ENCODE measurements around the gene MSH2. TPM values are rescaled to one million over a fixed set of nuclear protein-coding genes. Genes with fewer than 3 reads are reported as not detected.

The MSH2 gene
- total and polyA plus RNA-seq, 10 donors = 7.1 to 19.4 (median 15.5) TPM

- intact Hi-C loops (cut with DNase I; ENCODE audit: low total_unique reads) = no loop called here
- 83 to 97% (median 89%) methylated on average over 2 of the region's 2 CpGs for WGBS, 5 donors
- Histone ChIP-seq H3K36me3 (no peaks in the 10 kb centered on the region), H3K4me3 (no peak overlapping the region), H3K27ac (no peak overlapping the region), H3K27me3 (replicated peaks in 1 of 7) (peaks cover 0 to 6% (median 0%) of the 10 kb centered on the region in 7 donors), H3K4me1 (peaks cover 0 to 4% (median 0%) of the 10 kb centered on the region in 6 donors), H3K9me3 (peaks cover 0 to 19% (median 13%) of the 10 kb centered on the region in 8 donors)
- no peak for DNase-seq
- TF ChIP-seq POLR2A (IDR thresholded peaks at IDR 0.05) = no peak
- TF ChIP-seq CTCF (IDR thresholded peaks at IDR 0.05 in 8 of 11, conservative IDR thresholded peaks at IDR 0.05 in 3 of 11) = no peak
- no peak for TF ChIP-seq POLR2AphosphoS5 (IDR thresholded peaks at IDR 0.05)
Measured at GRCh38 chr2:47508641-47509040, 105.7 kb downstream of the MSH2 start.

GRCh38 chr2:47509250-47509649 lies 106.3 kb downstream of the MSH2 start:
- Histone ChIP-seq H3K27ac (no peak overlapping the region), H3K9me3 (peaks cover 0 to 19% (median 13%) of the 10 kb centered on the region in 8 donors), H3K4me3 (no peak overlapping the region), H3K4me1 (no peaks in the 10 kb centered on the region), H3K36me3 (no peaks in the 10 kb centered on the region), H3K27me3 (replicated peaks in 1 of 7) (peaks cover 0 to 6% (median 0%) of the 10 kb centered on the region in 7 donors)
- intact Hi-C loops (cut with DNase I; ENCODE audit: low total_unique reads) = no loop called here
- TF ChIP-seq POLR2AphosphoS5 (IDR thresholded peaks at IDR 0.05) (no peak), CTCF (IDR thresholded peaks at IDR 0.05 in 8 of 11, conservative IDR thresholded peaks at IDR 0.05 in 3 of 11) (no peak), POLR2A (IDR thresholded peaks at IDR 0.05) (no peak)
- WGBS, 5 donors = 63 to 80% (median 73%) methylated on average over 4 of the region's 4 CpGs
- no peak for DNase-seq

GRCh38 chr2:47509821-47510385 lies 106.9 kb downstream of the MSH2 start:
- 89 to 98% (median 94%) methylated on average over 6 of the region's 6 CpGs for WGBS, 5 donors
- intact Hi-C loops (cut with DNase I; ENCODE audit: low total_unique reads) = no loop called here
- no peak for TF ChIP-seq POLR2AphosphoS5 (IDR thresholded peaks at IDR 0.05)
- no peak for TF ChIP-seq POLR2A (IDR thresholded peaks at IDR 0.05)
- TF ChIP-seq CTCF (IDR thresholded peaks at IDR 0.05 in 8 of 11, conservative IDR thresholded peaks at IDR 0.05 in 3 of 11) = no peak

GRCh38 chr2:47510745-47511144 lies 107.8 kb downstream of the MSH2 start:
- TF ChIP-seq CTCF (IDR thresholded peaks at IDR 0.05 in 8 of 11, conservative IDR thresholded peaks at IDR 0.05 in 3 of 11) (no peak), POLR2AphosphoS5 (IDR thresholded peaks at IDR 0.05) (no peak), POLR2A (IDR thresholded peaks at IDR 0.05) (no peak)
- 87 to 97% (median 90%) methylated on average over 4 of the region's 4 CpGs for WGBS, 5 donors
- no peak overlapping the region for H3K4me3 ChIP-seq
- no peaks in the 10 kb centered on the region for H3K4me1 ChIP-seq
- peaks cover 0 to 6% (median 2%) of the 10 kb centered on the region in 8 donors for H3K9me3 ChIP-seq
- intact Hi-C loops (cut with DNase I; ENCODE audit: low total_unique reads) = no loop called here
- no peak for DNase-seq
- no peaks in the 10 kb centered on the region for H3K36me3 ChIP-seq
- H3K27me3 ChIP-seq (replicated peaks in 1 of 7) = peaks cover 0 to 6% (median 0%) of the 10 kb centered on the region in 7 donors
- H3K27ac ChIP-seq = no peak overlapping the region

More at GRCh38 chr2:47509821-47510385, 106.9 kb downstream of the MSH2 start:
- H3K36me3 ChIP-seq = no peaks in the 10 kb centered on the region
- no peak for DNase-seq
- H3K9me3 ChIP-seq = peaks cover 0 to 14% (median 10%) of the 10 kb centered on the region in 8 donors
- no peaks in the 10 kb centered on the region for H3K4me1 ChIP-seq
- no peak overlapping the region for H3K4me3 ChIP-seq
- no peak overlapping the region for H3K27ac ChIP-seq
- peaks cover 0 to 6% (median 0%) of the 10 kb centered on the region in 7 donors for H3K27me3 ChIP-seq (replicated peaks in 1 of 7)

Data from spleen (tissue), 11 donors.